Stimulated activated CD8-positive, alpha-beta memory T cell treated with anti-CD3 and anti-CD28 coated beads, Interleukin-12 subunit alpha, Interleukin-12 subunit beta, amount 100 ng/mL, for 4 hours (primary cell): ENCODE results near the gene PCDHGA10.
"Not testable (repeated sequence)": the region's sequence is repeated elsewhere in the genome, so short reads cannot be mapped to it uniquely, and the experiment has no call there.

ENCODE experiments used
- DNase-seq: peaks from one replicate; pipeline ENCODE4 v3.0.0-alpha.2; 2020; ENCODE audit warnings: low read depth

PCDHGA10 gene

GRCh38 chr5:141392429-141393198, 20.2 kb upstream of the PCDHGA10 start, which contains the start of gene PCDHGA8:
TSS of gene PCDHGA8 (plus strand) at chr5:141392633. CDS start at chr5:141392814, 181 bp downstream.
- DNase-seq = no peak

DNA sequence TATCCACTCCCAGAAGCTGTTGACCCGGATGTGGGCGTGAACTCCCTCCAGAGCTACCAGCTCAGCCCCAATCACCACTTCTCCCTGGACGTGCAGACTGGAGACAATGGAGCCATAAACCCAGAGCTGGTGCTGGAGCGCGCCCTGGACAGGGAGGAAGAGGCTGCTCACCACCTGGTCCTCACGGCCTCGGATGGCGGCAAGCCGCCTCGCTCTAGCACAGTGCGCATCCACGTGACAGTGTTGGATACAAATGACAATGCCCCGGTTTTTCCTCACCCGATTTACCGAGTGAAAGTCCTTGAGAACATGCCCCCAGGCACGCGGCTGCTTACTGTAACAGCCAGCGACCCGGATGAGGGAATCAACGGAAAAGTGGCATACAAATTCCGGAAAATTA, 19.5 kb upstream of the PCDHGA10 start:
- no peak for DNase-seq

- DNase-seq = not testable (repeated sequence)
These were observed 18.2 kb upstream of the PCDHGA10 start for GRCh38 chr5:141394401-141395187.

- not testable (repeated sequence) for DNase-seq
These were observed 14.8 kb upstream of the PCDHGA10 start, which contains the start of gene PCDHGB5 for GRCh38 chr5:141397756-141398551. TSS of gene PCDHGB5 (plus strand) at chr5:141397947. CDS start at chr5:141398128, 181 bp downstream.

DNA sequence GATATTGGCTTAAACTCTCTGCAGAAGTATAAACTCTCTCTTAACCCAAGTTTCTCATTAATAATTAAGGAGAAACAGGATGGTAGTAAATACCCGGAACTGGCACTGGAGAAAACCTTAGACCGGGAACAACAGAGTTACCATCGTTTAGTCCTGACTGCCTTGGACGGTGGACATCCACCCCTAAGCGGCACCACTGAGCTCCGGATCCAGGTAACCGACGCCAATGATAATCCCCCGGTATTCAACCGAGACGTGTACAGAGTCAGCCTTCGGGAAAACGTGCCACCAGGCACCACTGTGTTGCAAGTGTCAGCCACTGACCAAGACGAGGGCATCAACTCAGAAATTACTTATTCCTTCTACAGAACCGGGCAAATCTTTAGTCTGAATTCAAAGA, 14.2 kb upstream of the PCDHGA10 start:
- DNase-seq = no peak

DNA sequence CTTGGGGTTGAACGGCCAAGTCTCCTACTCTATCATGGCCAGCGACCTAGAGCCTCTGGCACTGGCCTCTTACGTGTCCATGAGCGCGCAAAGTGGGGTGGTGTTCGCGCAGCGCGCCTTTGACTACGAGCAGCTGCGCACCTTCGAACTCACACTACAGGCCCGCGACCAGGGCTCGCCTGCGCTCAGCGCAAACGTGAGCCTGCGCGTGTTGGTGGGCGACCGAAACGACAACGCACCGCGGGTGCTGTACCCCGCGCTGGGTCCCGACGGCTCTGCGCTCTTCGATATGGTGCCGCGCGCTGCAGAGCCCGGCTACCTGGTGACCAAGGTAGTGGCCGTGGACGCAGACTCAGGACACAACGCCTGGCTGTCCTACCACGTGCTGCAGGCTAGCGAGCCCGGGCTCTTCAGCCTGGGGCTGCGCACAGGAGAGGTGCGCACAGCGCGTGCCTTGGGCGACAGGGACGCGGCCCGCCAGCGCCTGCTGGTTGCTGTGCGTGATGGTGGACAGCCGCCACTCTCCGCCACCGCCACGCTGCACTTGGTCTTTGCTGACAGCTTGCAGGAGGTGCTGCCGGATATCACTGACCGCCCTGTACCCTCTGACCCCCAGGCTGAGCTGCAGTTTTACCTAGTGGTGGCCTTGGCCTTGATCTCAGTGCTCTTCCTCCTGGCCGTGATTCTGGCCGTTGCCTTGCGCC, 13.1 kb upstream of the PCDHGA10 start:
- no peak for DNase-seq

DNA sequence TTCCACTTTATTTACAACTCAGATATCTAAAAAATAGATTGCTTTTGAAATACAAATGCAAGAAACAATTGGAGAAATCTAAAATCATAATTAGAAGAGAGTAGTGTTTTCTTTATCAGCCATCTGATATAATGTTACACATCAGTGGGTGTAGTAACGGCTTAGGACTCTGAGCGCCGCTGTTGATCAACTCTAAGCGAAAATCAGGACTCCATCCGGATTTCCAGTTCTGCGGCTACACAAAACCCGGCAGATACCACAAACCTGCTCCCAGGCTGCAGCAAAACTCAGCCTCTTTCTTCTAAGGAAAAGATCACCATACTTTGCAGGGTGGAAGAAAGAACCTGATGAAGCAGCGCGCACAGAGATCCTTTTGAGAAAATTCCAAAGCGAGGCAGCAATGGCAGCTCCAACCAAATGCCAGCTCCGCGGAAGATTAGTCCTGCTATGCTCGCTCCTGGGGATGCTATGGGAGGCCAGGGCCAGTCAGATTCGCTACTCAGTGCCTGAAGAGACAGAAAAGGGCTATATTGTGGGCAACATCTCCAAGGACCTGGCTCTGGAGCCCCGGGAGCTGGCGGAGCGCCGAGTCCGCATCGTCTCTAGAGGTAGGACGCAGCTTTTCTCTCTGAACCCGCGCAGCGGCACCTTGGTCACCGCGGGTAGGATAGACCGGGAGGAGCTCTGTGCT, 10.1 kb upstream of the PCDHGA10 start, which contains the start of gene PCDHGA9:
TSS of gene PCDHGA9 (plus strand) at position 226 of the 691 bp plus-strand sequence. CDS start at position 401, 175 bp downstream.
- no peak for DNase-seq

- DNase-seq = no peak
These were observed 9.4 kb upstream of the PCDHGA10 start for GRCh38 chr5:141403387-141403786.

GRCh38 chr5:141407790-141408505, 4.8 kb upstream of the PCDHGA10 start, which contains the start of gene PCDHGB6:
TSS of gene PCDHGB6 (plus strand) at chr5:141408021. CDS start at chr5:141408203, 182 bp downstream.
- DNase-seq = not testable (repeated sequence)

GRCh38 chr5:141409598-141410306, 3.0 kb upstream of the PCDHGA10 start:
- no peak for DNase-seq

- DNase-seq = no peak
These were observed 1.2 kb upstream of the PCDHGA10 start for GRCh38 chr5:141411575-141411974.

GRCh38 chr5:141413540-141414069, 818 bp downstream of the PCDHGA10 start:
- DNase-seq = no peak

DNA sequence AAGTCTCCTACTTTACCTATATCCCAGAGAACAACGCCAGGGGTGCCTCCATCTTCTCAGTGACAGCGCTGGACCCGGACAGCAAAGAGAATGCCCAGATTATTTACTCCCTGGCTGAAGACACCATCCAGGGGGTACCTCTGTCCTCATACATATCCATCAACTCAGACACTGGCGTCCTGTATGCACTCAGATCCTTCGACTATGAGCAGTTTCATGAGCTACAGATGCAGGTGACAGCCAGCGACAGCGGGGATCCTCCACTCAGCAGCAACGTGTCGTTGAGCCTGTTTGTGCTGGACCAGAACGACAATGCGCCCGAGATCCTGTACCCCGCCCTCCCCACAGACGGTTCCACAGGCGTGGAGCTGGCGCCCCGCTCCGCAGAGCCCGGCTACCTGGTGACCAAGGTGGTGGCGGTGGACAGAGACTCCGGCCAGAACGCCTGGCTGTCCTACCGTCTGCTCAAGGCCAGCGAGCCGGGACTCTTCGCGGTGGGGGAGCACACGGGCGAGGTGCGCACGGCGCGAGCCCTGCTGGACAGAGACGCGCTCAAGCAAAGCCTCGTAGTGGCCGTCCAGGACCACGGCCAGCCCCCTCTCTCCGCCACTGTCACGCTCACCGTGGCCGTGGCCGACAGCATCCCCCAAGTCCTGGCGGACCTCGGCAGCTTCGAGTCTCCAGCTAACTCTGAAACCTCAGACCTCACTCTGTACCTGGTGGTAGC, 1.9 kb downstream of the PCDHGA10 start:
- DNase-seq = not testable (repeated sequence)

DNA sequence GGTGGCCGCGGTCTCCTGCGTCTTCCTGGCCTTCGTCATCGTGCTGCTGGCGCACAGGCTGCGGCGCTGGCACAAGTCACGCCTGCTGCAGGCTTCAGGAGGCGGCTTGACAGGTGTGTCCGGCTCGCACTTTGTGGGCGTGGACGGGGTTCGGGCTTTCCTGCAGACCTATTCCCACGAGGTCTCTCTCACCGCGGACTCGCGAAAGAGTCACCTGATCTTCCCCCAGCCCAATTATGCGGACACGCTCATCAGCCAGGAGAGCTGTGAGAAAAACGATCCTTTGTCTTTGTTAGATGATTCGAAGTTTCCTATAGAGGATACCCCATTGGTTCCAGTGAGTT, 2.5 kb downstream of the PCDHGA10 start:
- not testable (repeated sequence) for DNase-seq

DNA sequence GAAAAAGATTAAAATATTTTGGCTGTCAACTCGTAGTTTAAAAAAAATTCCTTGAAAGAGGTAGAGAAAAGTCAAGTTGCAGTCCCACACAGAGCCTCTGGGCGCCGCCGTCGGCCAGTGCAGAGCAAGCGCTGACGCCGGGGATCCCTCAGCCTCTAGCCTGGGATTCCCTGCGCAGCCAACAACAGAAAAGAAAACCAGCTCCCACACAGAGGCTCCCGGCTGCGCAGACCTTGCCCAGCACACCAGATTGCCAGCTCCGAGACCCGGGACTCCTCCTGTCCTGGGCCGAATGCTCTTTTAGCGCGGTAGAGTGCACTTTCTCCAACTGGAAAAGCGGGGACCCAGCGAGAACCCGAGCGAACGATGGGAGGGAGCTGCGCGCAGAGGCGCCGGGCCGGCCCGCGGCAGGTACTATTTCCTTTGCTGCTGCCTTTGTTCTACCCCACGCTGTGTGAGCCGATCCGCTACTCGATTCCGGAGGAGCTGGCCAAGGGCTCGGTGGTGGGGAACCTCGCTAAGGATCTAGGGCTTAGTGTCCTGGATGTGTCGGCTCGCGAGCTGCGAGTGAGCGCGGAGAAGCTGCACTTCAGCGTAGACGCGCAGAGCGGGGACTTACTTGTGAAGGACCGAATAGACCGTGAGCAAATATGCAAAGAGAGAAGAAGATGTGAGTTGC, 4.8 kb downstream of the PCDHGA10 start, which contains the start of gene PCDHGB7:
TSS of gene PCDHGB7 (plus strand) at position 184 of the 679 bp plus-strand sequence. CDS start at position 367, 183 bp downstream.
- DNase-seq = not testable (repeated sequence)

DNA sequence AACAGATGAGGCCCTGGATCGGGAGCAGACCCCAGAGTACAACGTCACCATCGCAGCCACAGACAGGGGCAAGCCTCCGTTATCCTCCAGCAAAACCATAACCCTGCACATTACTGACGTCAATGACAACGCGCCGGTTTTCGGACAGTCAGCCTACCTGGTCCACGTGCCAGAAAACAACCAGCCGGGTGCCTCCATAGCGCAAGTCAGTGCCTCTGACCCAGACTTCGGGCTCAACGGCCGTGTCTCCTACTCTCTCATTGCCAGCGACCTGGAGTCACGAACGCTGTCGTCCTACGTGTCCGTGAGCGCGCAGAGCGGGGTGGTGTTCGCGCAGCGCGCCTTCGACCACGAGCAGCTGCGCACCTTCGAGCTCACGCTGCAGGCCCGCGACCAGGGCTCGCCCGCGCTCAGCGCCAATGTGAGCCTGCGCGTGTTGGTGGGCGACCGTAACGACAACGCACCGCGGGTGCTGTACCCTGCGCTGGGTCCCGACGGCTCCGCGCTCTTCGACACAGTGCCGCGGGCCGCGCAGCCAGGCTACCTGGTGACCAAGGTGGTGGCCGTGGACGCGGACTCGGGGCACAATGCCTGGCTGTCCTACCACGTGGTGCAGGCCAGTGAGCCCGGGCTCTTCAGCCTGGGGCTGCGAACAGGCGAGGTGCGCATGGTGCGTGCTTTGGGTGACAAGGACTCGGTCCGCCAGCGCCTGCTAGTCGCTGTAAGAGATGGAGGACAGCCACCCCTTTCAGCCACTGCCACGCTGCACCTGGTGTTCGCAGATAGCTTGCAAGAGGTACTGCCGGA, 6.5 kb downstream of the PCDHGA10 start:
- no peak for DNase-seq
